ENCODE results near the gene TMEM141.
"Not testable (repeated sequence)": the region's sequence is repeated elsewhere in the genome, so short reads cannot be mapped to it uniquely, and the experiment has no call there.

Gene TMEM141

GRCh38 chr9:136755302-136756133 is 35.6 kb upstream of the TMEM141 start:
- DNase-seq (ENCODE audit: low read depth in 3 of 3): not testable (repeated sequence)

DNA sequence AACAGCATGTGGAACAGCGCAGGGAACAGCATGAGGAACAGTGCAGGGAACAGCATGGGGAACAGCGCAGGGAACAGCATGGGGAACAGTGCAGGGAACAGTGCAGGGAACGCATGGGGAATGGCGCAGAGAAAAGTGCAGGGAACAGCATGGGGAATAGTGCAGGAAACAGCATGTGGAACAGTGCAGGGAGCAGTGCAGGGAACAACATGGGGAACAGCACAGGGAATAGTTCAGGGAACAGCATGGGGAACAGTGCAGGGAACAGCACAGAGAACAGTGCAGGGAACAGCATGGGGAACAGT is 35.1 kb upstream of the TMEM141 start:
- DNase-seq (ENCODE audit: low read depth in 3 of 3): no peak

GRCh38 chr9:136756836-136757235 is 34.3 kb upstream of the TMEM141 start:
- DNase-seq (ENCODE audit: low read depth in 3 of 3): no peak

DNA sequence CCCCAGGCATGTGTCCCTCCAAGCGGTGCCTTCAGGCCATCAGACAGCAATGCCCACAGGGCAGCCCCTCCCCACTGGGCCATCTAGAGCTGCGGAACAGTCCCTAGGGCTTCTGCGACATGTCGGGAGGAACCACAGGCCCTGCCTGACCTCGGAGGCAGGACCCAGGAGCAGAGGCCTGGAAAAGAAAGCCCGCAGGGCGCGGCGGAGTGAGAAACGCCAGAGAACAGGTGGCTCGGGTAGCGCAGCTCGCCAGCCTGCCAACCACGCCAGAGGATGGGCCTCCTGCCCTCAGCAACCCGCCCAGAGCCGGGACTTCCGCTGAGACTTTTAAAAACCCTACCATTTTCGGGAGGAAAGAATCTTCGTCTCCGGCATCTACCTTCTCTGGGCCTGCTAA is 33.8 kb upstream of the TMEM141 start:
- DNase-seq (ENCODE audit: low read depth in 3 of 3): no peak

GRCh38 chr9:136757751-136758140 is 33.4 kb upstream of the TMEM141 start:
- no peak for DNase-seq (ENCODE audit: low read depth in 3 of 3)

- DNase-seq (ENCODE audit: low read depth in 3 of 3): no peak
Observed at GRCh38 chr9:136759001-136759400, 32.1 kb upstream of the TMEM141 start.

DNA sequence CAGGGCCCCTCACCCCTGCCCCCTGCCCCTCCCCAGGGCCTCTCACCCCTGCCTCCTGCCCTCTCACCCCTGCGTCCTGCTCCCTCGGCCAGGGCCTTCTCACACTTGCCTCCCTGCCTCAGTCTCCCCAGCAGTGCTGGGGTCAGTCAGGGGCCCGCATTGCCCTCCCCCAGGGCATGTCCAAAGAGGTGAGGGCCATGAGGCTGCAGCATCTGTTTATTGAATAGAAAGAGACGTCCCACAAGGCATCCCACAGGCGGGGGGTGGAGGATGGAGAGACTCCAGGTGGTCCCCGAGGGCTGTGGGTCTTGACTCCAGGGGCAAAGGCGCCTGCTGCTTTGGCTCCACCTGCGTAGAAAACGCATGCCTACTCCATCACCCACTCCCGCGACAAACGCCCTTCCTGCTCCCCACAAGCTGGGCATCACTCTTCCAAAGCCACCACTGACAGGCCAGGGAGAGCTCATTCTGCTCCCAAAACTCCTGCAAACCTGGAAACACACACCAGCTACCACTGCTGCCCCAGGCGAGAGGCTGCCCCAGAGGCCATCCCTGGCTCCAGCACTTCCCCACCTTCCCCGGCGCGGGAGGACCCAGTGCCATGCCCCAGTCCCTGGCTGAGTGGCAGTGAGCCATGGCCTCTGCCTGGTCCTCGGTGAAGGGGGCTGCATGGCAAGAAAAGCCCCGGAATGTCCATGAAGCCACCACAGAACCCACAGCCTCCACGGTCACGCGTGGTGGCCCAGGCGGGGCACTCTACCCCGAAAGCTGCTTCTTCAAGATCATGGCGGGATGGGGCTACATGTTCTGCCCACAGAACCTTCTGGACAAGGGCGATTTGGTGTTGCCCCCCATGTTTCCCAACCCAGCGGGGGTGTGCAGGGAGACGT is 31.5 kb upstream of the TMEM141 start:
- DNase-seq (ENCODE audit: low read depth in 3 of 3): no peak

DNA sequence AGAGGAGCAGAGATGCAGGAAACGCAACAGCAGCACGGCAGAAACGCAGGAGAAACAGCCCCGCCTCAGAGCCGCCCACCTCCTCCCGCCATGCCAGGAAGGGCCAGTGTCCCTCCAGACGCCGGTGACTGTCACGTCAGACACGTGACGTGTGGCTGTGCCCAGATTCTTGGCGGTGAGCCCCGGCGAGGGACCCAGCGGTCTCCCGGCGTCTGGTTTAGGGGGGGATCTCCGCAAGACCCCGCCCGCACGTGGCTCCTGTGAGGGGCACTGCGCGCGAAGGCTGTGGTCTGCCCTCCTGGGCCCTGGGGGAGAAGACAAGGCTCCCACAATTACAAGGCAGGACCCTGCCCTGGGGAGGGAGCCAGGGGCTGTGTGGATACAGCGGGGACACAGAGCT is 30.7 kb upstream of the TMEM141 start:
- no peak for DNase-seq (ENCODE audit: low read depth in 3 of 3)

GRCh38 chr9:136760834-136761544 is 30.2 kb upstream of the TMEM141 start:
- not testable (repeated sequence) for DNase-seq (ENCODE audit: low read depth in 3 of 3)

- no peak for DNase-seq (ENCODE audit: low read depth in 3 of 3)
Observed at GRCh38 chr9:136761545-136761981, 29.6 kb upstream of the TMEM141 start.

- DNase-seq (ENCODE audit: low read depth in 3 of 3): no peak
Observed at GRCh38 chr9:136762221-136762691, 28.9 kb upstream of the TMEM141 start.

DNA sequence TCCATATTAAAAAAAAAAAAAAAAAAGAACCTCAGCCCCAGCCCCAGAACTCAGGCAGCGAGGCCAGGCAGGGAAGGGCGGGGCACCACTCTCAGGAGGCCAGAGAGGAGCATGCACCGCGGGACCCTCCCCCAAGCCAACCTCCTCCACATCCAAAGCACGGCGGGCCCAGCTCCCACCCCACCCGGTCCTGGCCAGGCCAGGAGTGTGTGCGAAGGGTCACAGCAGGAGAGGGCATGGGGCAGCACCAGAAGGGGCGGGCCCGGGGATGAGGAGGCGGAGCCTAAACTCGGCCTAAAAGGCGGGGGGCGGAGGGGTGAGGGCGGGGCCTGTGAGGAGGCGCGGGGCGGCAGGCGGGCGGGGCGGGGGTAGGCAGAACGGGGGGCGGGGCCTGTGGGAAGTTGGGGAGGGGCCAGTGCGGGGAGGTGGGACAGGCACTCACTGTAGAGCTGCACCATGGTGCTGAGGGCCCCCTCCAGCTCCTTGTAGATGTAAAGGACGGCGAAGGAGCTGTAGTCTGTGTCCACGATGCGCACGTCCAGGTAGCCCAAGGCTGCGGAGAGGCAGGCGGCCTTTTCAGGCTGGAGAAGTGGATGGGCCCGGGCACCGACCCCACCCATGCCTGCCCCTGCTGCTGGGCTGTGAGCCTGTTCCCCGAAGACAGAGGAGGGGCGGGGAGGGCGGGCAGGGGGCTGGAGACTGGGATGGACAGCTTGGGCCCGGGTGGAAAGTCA is 28.1 kb upstream of the TMEM141 start:
- peak; percentile 27 to 64 (median 31) for DNase-seq (ENCODE audit: low read depth in 3 of 3)

DNA sequence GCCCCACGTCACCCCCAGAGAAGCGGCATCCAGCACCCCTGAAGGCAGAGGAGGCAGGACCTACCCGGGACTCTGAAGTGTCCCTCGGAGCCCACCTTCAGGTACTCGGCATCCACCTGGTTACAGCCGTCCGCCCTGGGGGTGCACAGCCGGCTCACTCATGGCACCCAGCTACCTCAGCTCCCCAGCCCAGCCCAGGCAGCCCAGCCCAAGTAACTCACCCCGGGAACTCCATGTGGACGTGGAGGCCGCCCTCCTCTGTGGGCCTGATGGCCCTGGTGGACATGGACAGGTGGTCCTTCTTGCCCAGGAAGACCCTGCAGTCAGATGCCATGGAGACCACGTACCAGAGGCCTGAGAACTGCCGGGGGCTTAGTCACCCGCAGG is 27.5 kb upstream of the TMEM141 start:
- DNase-seq (ENCODE audit: low read depth in 3 of 3): no peak

DNA sequence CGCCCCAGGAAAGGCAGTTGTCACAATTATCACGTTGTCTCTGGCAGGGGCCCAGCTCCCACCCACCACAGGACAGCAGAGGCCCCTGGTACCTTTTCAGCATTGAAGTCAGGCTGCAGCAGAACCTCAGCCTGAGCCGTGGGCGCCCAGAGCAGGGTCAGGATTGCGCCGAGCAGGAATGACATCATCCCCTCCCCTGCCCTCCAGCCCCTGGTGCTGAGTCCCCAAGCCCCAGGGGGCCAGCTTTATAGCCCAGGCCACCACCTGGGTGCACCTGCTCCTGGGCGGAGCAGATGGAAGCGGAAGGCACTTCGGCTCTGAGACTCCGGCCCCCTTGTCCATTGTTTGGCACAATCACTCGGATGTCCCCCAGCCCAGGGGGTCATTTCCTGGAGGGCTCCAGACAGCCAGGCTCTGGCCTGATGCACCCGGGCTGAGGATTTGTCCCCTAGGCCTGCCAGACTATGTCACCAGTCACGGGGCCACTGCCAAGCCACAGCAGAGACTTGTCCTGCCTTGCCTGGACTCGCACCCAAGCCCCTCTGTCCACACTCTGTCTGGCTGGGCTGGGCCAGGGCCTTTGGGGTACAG is 26.7 kb upstream of the TMEM141 start, which contains the start of gene LCN15:
TSS of gene LCN15 (minus strand) at position 218 of the 591 bp plus-strand sequence. CDS start at position 188, 30 bp downstream.
- DNase-seq (ENCODE audit: low read depth in 3 of 3): no peak

DNA sequence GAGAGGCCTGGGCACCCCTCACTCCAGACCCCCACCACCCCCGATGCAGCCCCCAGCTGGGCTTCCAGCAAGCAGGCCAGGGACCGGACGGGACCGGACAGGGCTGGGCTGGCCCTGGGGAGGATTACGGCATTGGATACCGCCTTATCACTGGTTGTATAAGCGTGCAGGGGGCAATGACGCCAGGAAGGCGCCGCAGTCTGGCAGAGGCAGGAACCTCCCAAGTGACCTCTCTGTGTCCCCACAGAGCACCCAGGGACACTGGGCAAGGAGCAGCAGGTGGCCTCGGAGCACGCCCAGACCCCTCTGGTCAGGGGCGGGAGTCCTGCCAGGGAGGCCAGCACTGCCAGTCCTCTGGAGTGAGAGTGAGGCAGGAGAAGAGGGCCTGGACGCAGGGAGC is 26.1 kb upstream of the TMEM141 start:
- no peak for DNase-seq (ENCODE audit: low read depth in 3 of 3)

DNA sequence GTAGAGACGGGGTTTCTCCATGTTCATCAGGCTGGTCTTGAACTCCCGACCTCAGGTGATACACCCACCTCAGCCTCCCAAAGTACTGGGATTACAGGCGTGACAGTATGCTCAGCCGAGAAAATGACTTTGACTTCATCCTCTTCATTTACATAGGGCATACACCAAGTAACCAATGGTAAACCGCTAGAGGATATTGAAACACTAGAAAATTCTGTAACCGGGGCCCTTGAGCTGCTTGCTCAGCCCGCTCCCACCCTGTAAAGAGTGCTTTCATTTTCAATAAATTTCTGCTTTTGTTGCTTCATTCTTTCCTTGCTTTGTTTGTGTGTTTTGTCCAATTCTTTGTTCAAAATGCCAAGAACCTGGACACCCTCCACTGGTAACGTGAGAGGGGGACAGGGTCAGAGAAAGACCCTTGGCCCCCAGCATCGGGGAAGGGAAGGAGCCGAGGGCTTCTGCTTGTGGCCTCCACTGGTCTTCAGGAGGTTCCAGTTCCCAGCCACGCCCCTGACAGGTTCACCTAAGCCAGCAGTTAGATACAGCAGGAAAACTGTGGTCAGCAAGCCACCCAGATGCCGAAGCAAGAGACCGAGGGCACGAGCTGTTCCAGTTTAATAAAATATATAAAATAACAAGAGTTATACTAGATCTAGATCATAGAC is 25.3 kb upstream of the TMEM141 start:
- not testable (repeated sequence) for DNase-seq (ENCODE audit: low read depth in 3 of 3)

DNA sequence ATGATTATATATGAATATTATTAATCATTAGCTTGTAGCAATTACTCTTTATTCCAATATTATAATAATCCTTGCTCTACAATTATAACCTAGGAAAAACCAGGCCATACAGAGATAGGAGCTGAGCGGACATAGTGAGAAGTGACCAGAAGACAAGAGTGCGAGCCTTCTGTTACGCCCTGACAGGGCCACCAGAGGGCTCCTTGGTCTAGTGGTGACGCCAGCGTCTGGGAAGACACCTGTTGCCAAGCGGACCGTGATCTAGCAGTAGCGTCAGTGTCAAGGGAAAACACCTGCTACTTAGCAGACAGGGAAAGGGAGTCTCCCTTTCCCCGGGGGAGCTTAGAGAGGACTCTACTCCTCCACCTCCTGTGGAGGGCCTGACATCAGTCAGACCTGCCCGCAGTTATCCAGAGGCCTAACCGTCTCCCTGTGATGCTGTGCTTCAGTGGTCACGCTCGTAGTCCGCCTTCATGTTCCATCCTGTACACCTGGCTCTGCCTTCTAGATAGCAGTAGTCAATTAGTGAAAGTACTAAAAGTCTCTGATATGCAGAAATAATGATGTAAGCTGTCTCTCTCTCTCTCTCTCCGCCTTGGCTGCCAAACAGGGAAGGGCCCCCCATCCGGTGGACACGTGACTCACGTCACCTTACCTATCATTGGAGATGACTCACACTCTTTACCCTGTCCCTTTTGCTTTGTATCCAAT is 24.6 kb upstream of the TMEM141 start:
- peak in 2 of 3 donors; percentile 39 to 47 for DNase-seq (ENCODE audit: low read depth in 3 of 3)

DNA sequence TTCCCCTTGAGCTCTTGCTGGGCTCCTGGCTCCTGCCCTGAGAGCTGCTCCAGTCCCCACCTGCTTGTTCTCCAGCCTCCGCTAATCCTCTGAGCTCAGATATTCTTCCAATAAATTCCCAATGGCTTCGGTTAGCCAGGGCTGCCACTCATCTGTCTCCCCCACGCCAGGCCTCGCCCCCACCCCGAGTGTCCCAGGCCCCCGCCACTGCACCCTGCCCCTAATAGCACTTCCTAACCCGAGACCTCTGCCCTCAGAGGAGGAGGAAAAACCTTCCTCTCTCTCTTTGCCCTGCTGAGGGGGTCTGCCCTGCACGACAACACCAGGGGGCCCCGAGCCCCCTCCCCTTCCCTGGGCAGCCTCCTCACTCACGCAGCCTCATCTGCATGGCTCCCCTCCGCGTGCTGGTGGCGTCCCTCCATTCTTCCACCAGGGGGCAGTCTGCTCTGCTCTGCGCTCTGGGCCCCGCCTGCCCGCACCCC is 21.4 kb upstream of the TMEM141 start:
- peak in 2 of 3 donors; percentile 31 to 55 for DNase-seq (ENCODE audit: low read depth in 3 of 3)

GRCh38 chr9:136771907-136772415 is 19.2 kb upstream of the TMEM141 start:
- DNase-seq (ENCODE audit: low read depth in 3 of 3): no peak

Data from stimulated activated CD4-positive, alpha-beta T cell treated with anti-CD3 and anti-CD28 coated beads, TNF-alpha, amount 100 ng/mL, for 48 hours (primary cell).